Measurements from ENCODE around the gene MASP2. TPM values are rescaled to one million over a fixed set of nuclear protein-coding genes. Genes with fewer than 3 reads are reported as not detected.
A peak's percentile ranks its signal among the peaks of the same experiment; 100 is the strongest.
"Not testable (repeated sequence)": the region's sequence is repeated elsewhere in the genome, so short reads cannot be mapped to it uniquely, and the experiment has no call there.

MASP2 gene
- total RNA-seq, 1 donor from 2014 or later = not detected

- no peak for TF ChIP-seq CTCF (IDR thresholded peaks at IDR 0.05; ENCODE audit: unreplicated experiment)
- Mint-ChIP-seq H3K4me1 (ENCODE audit: unreplicated experiment) (no peaks in the 10 kb centered on the region), H3K27ac (ENCODE audit: unreplicated experiment) (no peak overlapping the region), H3K36me3 (ENCODE audit: low read depth, unreplicated experiment) (no peaks in the 10 kb centered on the region), H3K9me3 (ENCODE audit: unreplicated experiment) (no peaks in the 10 kb centered on the region), H3K27me3 (ENCODE audit: unreplicated experiment) (no peaks in the 10 kb centered on the region), H3K4me3 (ENCODE audit: unreplicated experiment) (no peak overlapping the region)
- DNase-seq (ENCODE audit: low spot score) = no peak
Measured at GRCh38 chr1:11042065-11042464, 5.0 kb downstream of the MASP2 start.

DNA sequence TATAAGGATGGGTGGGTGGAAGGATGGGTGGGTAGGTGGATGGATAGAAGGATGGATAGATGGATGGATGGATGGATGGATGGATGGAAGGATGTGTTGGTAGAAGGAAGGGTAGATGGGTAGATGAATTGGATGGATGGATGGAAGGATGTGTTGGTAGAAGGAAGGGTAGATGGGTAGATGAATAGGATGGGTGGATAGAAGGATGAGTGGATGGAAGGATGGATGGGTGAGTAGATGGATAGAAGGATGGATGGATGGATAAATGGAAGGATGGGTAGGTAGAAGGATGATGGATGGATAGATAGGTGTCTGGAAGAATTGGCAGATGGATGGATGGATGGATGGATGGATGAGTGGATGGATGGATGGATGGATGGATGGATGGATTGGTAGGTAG, 6.0 kb downstream of the MASP2 start:
- Mint-ChIP-seq H3K27me3 (ENCODE audit: unreplicated experiment) (no peaks in the 10 kb centered on the region), H3K27ac (ENCODE audit: unreplicated experiment) (no peak overlapping the region), H3K36me3 (ENCODE audit: low read depth, unreplicated experiment) (no peaks in the 10 kb centered on the region), H3K4me3 (ENCODE audit: unreplicated experiment) (no peak overlapping the region), H3K9me3 (ENCODE audit: unreplicated experiment) (no peaks in the 10 kb centered on the region), H3K4me1 (ENCODE audit: unreplicated experiment) (no peaks in the 10 kb centered on the region)
- no peak for DNase-seq (ENCODE audit: low spot score)
- TF ChIP-seq CTCF (IDR thresholded peaks at IDR 0.05; ENCODE audit: unreplicated experiment) = no peak

DNA sequence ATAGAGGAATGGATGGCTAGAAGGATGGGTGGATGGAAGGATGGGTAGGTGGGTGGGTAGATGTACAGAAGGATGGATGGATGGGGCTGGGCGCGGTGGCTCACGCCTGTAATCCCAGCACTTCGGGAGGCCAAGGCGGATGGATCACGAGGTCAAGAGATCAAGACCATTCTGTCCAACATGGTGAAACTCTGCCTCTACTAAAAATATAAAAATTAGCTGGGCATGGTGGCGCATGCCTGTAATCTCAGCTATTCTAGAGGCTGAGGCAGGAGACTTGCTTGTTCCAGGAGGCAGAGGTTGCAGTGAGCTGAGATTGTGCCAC, 7.0 kb downstream of the MASP2 start:
- H3K9me3 Mint-ChIP-seq (ENCODE audit: unreplicated experiment); DNase-seq (ENCODE audit: low spot score); H3K4me3 Mint-ChIP-seq (ENCODE audit: unreplicated experiment): not testable (repeated sequence)

DNA sequence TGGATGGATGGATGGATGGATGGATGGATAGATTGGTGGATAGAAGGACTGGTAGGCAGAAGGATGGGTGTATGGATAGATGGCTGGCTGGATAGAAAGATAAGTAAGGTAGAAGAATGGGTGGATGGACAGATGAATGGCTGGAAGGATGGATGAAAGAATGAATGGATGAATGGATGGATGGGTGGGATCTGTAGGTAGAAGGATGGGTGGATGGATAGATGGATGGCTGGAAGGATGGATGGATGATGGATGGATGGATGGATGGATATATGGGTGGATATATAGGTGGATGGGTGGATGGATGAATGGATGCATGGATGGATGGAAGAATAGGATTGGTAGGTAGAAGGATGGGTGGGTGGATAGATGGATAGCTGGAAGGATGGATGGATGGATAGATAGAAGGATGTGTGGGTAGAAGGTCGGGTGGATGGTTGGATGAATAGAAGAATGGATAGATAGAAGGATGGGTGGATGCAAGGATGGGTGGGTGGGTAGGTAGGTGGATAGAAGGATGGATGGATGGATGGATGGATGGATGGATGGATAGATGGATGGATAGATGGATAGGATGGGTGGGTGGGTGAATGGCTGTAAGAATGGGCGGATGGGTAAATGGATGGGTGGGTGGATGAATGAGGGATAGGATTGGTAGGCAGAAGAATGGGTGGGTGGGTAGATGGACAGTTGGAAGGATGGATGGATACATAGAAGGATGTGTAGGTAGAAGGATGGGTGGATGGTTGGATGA, 7.5 kb downstream of the MASP2 start:
- H3K4me3 Mint-ChIP-seq (ENCODE audit: unreplicated experiment) = no peak overlapping the region
- TF ChIP-seq CTCF (IDR thresholded peaks at IDR 0.05; ENCODE audit: unreplicated experiment) = no peak
- H3K9me3 Mint-ChIP-seq (ENCODE audit: unreplicated experiment) = no peaks in the 10 kb centered on the region
- H3K4me1 Mint-ChIP-seq (ENCODE audit: unreplicated experiment) = no peaks in the 10 kb centered on the region
- DNase-seq (ENCODE audit: low spot score) = no peak
- H3K27me3 Mint-ChIP-seq (ENCODE audit: unreplicated experiment) = peaks cover 2% of the 10 kb centered on the region
- H3K27ac Mint-ChIP-seq (ENCODE audit: unreplicated experiment) = no peak overlapping the region
- no peaks in the 10 kb centered on the region for H3K36me3 Mint-ChIP-seq (ENCODE audit: low read depth, unreplicated experiment)

More for the DNA sequence above, 7.0 kb downstream of the MASP2 start:
- not testable (repeated sequence) for H3K4me1 Mint-ChIP-seq (ENCODE audit: unreplicated experiment); H3K36me3 Mint-ChIP-seq (ENCODE audit: low read depth, unreplicated experiment); H3K27me3 Mint-ChIP-seq (ENCODE audit: unreplicated experiment); H3K27ac Mint-ChIP-seq (ENCODE audit: unreplicated experiment)

DNA sequence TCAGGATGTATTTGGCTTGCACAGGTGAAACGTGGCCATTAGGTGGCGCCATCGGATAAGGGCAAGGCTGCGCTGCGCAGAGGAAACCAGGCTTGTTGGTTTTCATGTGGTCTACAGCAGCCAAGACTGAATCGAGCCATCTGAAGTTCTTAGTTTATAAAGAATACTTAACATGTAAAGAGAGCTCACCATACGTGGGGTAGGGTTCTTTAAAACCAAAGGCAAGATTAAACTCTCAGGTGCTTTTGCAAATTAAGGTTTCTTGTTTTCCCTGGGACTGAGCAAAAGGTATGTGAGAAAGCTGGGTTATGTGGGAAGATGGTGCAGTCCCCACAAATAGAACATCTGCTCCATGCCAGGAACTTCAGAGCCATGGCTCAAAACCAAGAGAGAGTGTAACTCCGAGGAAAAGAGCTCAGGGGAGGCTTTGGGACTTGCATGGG, 9.3 kb downstream of the MASP2 start:
- H3K4me1 Mint-ChIP-seq (ENCODE audit: unreplicated experiment) = no peaks in the 10 kb centered on the region
- peak; percentile 85 for TF ChIP-seq CTCF (IDR thresholded peaks at IDR 0.05; ENCODE audit: unreplicated experiment)
- no peaks in the 10 kb centered on the region for H3K9me3 Mint-ChIP-seq (ENCODE audit: unreplicated experiment)
- peaks cover 2% of the 10 kb centered on the region for H3K27me3 Mint-ChIP-seq (ENCODE audit: unreplicated experiment)
- H3K4me3 Mint-ChIP-seq (ENCODE audit: unreplicated experiment) = no peak overlapping the region
- no peak overlapping the region for H3K27ac Mint-ChIP-seq (ENCODE audit: unreplicated experiment)
- no peaks in the 10 kb centered on the region for H3K36me3 Mint-ChIP-seq (ENCODE audit: low read depth, unreplicated experiment)
- DNase-seq (ENCODE audit: low spot score) = peak; percentile 88

- not testable (repeated sequence) for H3K36me3 Mint-ChIP-seq (ENCODE audit: low read depth, unreplicated experiment); H3K4me1 Mint-ChIP-seq (ENCODE audit: unreplicated experiment); DNase-seq (ENCODE audit: low spot score); H3K27ac Mint-ChIP-seq (ENCODE audit: unreplicated experiment); H3K27me3 Mint-ChIP-seq (ENCODE audit: unreplicated experiment); H3K4me3 Mint-ChIP-seq (ENCODE audit: unreplicated experiment); H3K9me3 Mint-ChIP-seq (ENCODE audit: unreplicated experiment)
Measured at GRCh38 chr1:11037019-11037739, 9.9 kb downstream of the MASP2 start.
